OCI-LY7 (cell line): ENCODE measurements around the gene ULK1. TPM values are rescaled to one million over a fixed set of nuclear protein-coding genes. Genes with fewer than 3 reads are reported as not detected.

Experiments
- BruUV-seq: library from RNA; stranded (reverse); fragments of 400-500 nt; replicated peaks from 2 replicates; lab custom pipeline; 2021; lab: Mats Ljungman, UMichigan
- CTCF ChIA-PET: fragments of 300-600 bp; sonication (Branson Sonifier 250); formaldehyde crosslinking; loops from one replicate; lab custom pipeline; 2022; ENCODE audit warnings: antibody characterized with exemption; ENCODE audit not compliant: unreplicated experiment; lab: Charles Lee
- POLR2A ChIA-PET: fragments of 300-600 bp; sonication (Branson Sonifier 250); formaldehyde crosslinking; loops from one replicate; lab custom pipeline; 2022; ENCODE audit warnings: antibody characterized with exemption; lab: Charles Lee
- DNase-seq: peaks from one replicate; pipeline ENCODE4 v3.0.0-alpha.2; 2015; ENCODE audit warnings: low spot score
- H2AFZ ChIP-seq: fragments of 200-600 bp; sonication (generic), shearing (Covaris generic); 2 replicates; pipeline ENCODE4 v1.6.1; 2014; ENCODE audit warnings: mild to moderate bottlenecking, antibody characterized with exemption, low read length, moderate library complexity
- H3K27ac ChIP-seq: fragments of 200-600 bp; sonication (generic); 2 replicates; pipeline ENCODE4 v1.5.1; 2014; ENCODE audit warnings: mixed run types, low read depth, mild to moderate bottlenecking, moderate library complexity, low read length, inconsistent platforms; ENCODE audit not compliant: poor library complexity, severe bottlenecking
- H3K36me3 ChIP-seq: fragments of 200-600 bp; sonication (generic); 2 replicates; pipeline ENCODE4 v1.6.1; 2014; ENCODE audit warnings: mild to moderate bottlenecking, antibody characterized with exemption, low read length, moderate library complexity, mixed read lengths; ENCODE audit not compliant: insufficient read depth
- H3K4me1 ChIP-seq: fragments of 200-600 bp; sonication (generic); 2 replicates; pipeline ENCODE4 v1.5.1; 2014; ENCODE audit warnings: mild to moderate bottlenecking, low read length; ENCODE audit not compliant: insufficient read depth, poor library complexity, severe bottlenecking
- H3K4me2 ChIP-seq: fragments of 200-600 bp; sonication (generic); 2 replicates; pipeline ENCODE4 v1.6.1; 2014; ENCODE audit warnings: mild to moderate bottlenecking, low read length
- H3K4me3 ChIP-seq: fragments of 200-600 bp; sonication (generic); 2 replicates; pipeline ENCODE4 v1.5.1; 2014; ENCODE audit warnings: mild to moderate bottlenecking, low read depth, low read length; ENCODE audit not compliant: poor library complexity, severe bottlenecking
- H3K79me2 ChIP-seq: fragments of 200-600 bp; sonication (generic); 2 replicates; pipeline ENCODE4 v1.6.1; 2016; ENCODE audit warnings: low read depth, mild to moderate bottlenecking, low read length, moderate library complexity, mixed read lengths; ENCODE audit not compliant: insufficient read depth
- H3K9me2 ChIP-seq: fragments of 200-600 bp; sonication (generic); 2 replicates; pipeline ENCODE4 v1.6.1; 2016; ENCODE audit warnings: mild to moderate bottlenecking, low read length, mixed read lengths; ENCODE audit not compliant: insufficient read depth
- H3K9me3 ChIP-seq: fragments of 200-600 bp; sonication (generic); 2 replicates; pipeline ENCODE4 v1.6.1; 2014; ENCODE audit warnings: mild to moderate bottlenecking, mixed run types, low read length, mixed read lengths
- H4K20me1 ChIP-seq: fragments of 200-600 bp; sonication (generic); 2 replicates; pipeline ENCODE4 v1.6.1; 2014; ENCODE audit warnings: mild to moderate bottlenecking, antibody characterized with exemption, low read length, moderate library complexity, mixed read lengths; ENCODE audit not compliant: insufficient read depth
- CTCF ChIP-seq: fragments of 200-600 bp; sonication (generic); conservative IDR thresholded peaks from 2 replicates; pipeline ENCODE4 v1.5.1; 2014; ENCODE audit warnings: mild to moderate bottlenecking, antibody characterized with exemption, low read length, moderate library complexity, mixed read lengths
- EZH2phosphoT487 ChIP-seq: fragments of 200-600 bp; sonication (generic); IDR thresholded peaks from 2 replicates; pipeline ENCODE4 v1.6.1; 2018; ENCODE audit warnings: low read depth, borderline replicate concordance, mild to moderate bottlenecking, mixed run types, antibody characterized with exemption, low read length, moderate library complexity, mixed read lengths
- intact Hi-C: fragments of 100-400 bp; cut with micrococcal nuclease; formaldehyde crosslinking; loops from one replicate; pipeline ENCODE4 v1.10.0; 2022; ENCODE audit not compliant: unreplicated experiment
- total RNA-seq, 2 experiments: library from RNA; depleted of rRNA in 1 of 2; stranded (reverse); fragments of >200 nt in 1 of 2; shearing (Covaris generic) in 1 of 2; gene quantifications; 2 replicates each; pipeline ENCODE4 v1.2.3, GENCODE V29; 2014 to 2022

ULK1 gene
- total RNA-seq, 2 experiments from 2014 or later, result 4.3 to 15.5 TPM

- TF ChIP-seq EZH2phosphoT487 (no peak), CTCF (no peak)
- no peak overlapping the region for H3K4me3 ChIP-seq
- BruUV-seq, result no TSS peak
- POLR2A ChIA-PET, result no interaction called here
- H2AFZ ChIP-seq, result no peak overlapping the region
- intact Hi-C loops, result no loop called here
- no peaks in the 10 kb centered on the region for H3K36me3 ChIP-seq
- no peak for DNase-seq
- no peaks in the 10 kb centered on the region for H3K4me1 ChIP-seq
- H3K79me2 ChIP-seq, result no peaks in the 10 kb centered on the region
- no peaks in the 10 kb centered on the region for H4K20me1 ChIP-seq
- no peaks in the 10 kb centered on the region for H3K9me2 ChIP-seq
- no peak overlapping the region for H3K27ac ChIP-seq
- CTCF ChIA-PET, result no interaction called here
- no peak overlapping the region for H3K4me2 ChIP-seq
- H3K9me3 ChIP-seq, result no peaks in the 10 kb centered on the region
Measured at GRCh38 chr12:131908092-131909080, 14.0 kb downstream of the ULK1 start.

GRCh38 chr12:131909081-131909751, 14.8 kb downstream of the ULK1 start:
- Histone ChIP-seq H2AFZ (no peak overlapping the region), H3K4me3 (no peak overlapping the region), H3K4me2 (no peak overlapping the region), H3K9me2 (no peaks in the 10 kb centered on the region), H4K20me1 (no peaks in the 10 kb centered on the region), H3K9me3 (no peaks in the 10 kb centered on the region), H3K27ac (no peak overlapping the region), H3K79me2 (no peaks in the 10 kb centered on the region), H3K4me1 (no peaks in the 10 kb centered on the region), H3K36me3 (no peaks in the 10 kb centered on the region)
- TF ChIP-seq EZH2phosphoT487 (no peak), CTCF (no peak)
- BruUV-seq, result no TSS peak
- intact Hi-C loops, result no loop called here
- ChIA-PET POLR2A (no interaction called here), CTCF (no interaction called here)
- no peak for DNase-seq
